IPS DF 4.7 (cell line): Measurements from ENCODE around the gene NDUFV3.
"Not testable (repeated sequence)": the region's sequence is repeated elsewhere in the genome, so short reads cannot be mapped to it uniquely, and the experiment has no call there.

ENCODE experiments used
- DNase-seq: peaks from one replicate; pipeline ENCODE4 v3.0.0-alpha.2; 2013; ENCODE audit warnings: low spot score; ENCODE audit errors: extremely low read depth

Gene NDUFV3

GRCh38 chr21:42892931-42893755, at the start of gene NDUFV3:
Gene NDUFV3, plus strand, starts transcription at chr21:42893309. Its CDS starts 25 bp downstream, at chr21:42893334.
- DNase-seq = peak; percentile 89

DNA sequence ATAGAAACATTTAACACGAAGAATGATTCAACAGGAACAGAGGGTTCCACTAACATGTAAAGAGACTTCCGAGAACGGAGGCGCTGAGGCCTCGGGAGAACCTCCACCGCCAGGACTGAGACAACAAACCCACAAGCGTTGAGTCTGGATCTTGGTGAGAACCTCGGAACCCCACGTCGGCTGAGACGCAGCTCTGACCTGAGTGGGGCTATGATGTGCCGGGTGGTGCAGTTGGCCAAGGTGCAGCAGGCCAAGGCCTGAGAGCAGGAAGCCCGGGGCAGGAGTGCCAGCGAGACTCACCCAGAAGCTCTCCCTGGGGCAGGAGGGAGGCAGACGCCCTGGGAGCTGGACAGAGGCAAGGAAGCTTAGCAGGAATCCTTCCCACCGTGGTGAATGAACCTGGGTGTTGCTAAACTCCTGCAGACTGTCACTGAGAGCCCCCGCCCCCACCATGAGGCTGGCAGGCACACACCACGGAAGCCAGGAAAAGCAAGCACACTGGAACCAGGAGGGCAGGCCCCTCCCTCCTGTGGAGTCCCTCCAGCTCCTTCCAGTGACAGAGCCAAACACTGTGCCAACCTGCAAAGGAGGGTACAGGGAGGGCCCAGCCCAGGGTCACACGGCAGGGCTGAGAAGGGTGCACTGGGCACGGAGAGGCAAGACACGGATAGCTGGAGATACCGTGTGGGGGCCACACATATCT, 48.5 kb upstream of the NDUFV3 start:
- no peak for DNase-seq

- no peak for DNase-seq
Measured at GRCh38 chr21:42845296-42845965, 47.7 kb upstream of the NDUFV3 start.

DNA sequence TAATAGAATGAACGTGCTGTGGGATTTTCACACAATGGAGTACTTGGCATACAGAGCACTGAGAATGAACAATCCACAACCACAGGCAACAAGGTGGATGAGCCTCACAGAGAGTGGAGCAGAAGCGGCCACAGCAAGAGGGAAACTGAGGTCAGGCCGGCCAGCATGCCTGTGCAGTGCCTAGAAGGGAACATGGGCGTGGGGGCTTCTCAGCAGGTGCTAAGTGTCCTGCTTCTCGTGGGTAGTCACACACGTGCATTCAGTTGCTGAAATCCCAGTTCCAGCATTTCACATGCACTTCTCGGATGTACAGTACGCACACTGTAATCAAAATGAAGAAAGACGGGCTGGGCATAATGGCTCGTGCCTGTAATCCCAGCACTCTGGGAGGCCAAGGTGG, 46.9 kb upstream of the NDUFV3 start:
- no peak for DNase-seq

DNA sequence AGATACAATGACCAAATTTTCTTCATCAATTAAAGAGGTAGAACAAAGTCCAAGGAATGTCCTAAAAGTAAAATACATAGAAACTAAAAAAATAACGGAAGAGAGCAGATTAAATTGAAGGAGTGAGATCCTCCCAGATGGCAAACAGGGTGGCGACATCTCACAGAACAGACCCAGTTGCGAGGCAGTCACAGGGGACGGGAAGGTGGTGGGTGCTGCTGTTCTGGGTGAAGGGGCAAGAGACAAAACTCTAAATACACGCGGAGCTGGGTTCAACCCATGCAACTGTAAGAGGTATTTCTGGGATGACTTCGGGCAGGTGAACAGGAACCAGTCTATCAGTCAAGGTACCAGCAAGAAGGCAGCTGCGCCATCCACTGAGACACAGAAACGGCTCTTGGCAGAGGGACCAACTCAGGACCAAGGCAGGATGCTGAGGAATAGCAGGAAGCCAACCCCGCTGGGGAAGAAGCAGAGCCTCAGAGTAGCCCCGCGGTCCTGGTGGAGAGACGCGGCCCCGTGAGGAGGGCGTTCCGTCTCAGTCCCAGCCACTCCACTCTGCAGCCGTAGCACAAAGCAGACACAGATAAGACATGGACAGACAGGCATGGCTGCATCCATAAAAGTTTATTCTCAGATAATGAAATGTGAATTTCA, 45.9 kb upstream of the NDUFV3 start:
- no peak for DNase-seq

- DNase-seq = no peak
Measured at GRCh38 chr21:42847726-42848125, 45.4 kb upstream of the NDUFV3 start.

DNA sequence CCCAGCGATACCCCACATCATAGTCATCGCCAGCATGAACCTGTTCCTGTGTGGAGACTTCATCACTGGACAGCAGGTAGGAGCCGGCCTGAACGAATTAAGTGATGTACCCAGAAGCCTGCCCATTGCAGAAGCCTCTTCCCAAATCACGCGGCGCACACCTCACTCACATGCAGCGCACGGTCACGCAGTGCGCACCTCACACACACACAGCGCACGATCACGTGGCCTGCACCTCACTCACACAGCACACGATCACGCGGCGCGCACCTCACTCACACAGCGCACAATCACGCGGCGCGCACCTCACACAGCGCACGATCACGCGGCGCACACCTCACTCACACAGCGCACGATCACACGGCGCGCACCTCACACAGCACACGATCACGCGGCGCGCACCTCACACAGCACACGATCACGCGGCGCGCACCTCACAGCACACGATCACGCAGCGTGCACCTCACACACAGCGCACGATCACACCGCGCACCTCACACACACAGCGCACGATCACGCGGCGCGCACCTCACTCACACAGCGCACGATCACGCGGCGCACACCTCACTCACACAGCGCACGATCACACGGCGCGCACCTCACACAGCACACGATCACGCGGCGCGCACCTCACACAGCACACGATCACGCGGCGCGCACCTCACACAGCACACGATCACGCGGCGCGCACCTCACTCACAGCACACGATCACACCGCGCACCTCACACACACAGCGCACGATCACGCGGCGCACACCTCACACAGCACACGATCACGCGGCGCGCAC, 44.8 kb upstream of the NDUFV3 start:
- not testable (repeated sequence) for DNase-seq

GRCh38 chr21:42848932-42849758, 44.0 kb upstream of the NDUFV3 start:
- DNase-seq = no peak

GRCh38 chr21:42849759-42850412, 43.2 kb upstream of the NDUFV3 start:
- no peak for DNase-seq

DNA sequence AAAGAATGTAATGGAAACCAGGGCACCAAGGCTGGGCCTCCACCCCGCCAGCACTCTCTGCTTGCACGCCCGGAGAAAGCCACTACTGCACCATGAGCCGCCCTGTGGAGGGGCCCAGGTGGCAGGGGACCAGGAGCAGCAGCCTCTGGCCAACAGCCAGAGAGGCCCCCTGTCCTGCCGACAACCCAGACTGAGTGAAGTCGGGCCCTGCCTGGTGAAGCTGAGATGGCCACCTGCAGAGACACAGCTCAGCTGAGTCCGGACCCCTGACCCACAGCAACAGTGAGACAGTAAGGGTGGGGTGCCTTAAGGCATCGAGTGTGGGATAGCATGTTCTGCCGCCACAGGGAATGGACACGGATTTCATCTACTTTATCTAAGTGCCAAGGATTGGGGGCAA, 42.6 kb upstream of the NDUFV3 start:
- no peak for DNase-seq

- no peak for DNase-seq
Measured at GRCh38 chr21:42850866-42851391, 42.2 kb upstream of the NDUFV3 start.

- no peak for DNase-seq
Measured at GRCh38 chr21:42851812-42852665, 41.1 kb upstream of the NDUFV3 start.

- no peak for DNase-seq
Measured at GRCh38 chr21:42852925-42853570, 40.1 kb upstream of the NDUFV3 start.

GRCh38 chr21:42853621-42854020, 39.5 kb upstream of the NDUFV3 start:
- DNase-seq = no peak

DNA sequence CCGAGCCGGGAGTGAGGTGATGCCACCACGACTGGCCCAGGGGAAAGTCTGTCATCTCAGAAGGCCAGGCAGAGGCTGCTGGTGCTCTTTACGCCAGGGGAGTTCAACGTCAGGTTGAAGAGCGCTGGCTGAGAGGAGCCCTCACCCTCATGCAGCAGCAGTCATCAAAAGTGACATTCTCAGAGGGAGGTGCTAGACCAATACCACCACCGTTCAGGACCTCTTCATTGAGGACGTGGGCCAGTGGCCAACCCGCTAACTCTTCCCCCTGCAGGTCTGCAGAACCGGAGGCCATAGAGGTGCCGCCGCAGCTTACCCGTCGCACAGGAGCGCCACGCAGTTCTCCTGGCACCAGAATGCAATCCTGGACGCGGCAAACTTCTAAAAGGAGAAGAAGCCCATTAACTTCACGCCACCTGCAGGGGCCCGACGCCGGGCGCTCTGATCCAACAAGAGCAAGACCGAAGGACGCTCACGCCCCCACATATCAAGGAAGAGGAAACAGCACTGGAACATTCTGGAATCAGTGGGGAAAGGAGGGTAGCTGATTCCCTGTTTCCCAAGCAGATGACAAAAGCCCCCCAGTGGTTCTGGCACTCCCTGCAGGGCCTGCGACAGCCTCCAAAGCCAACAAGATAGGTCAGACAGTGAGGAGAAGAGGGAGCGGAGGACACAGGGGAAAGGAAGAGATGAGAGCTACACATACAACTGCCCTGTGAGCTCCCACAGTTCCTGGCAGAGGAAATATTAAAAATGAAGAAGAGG, 38.7 kb upstream of the NDUFV3 start:
- DNase-seq = no peak

GRCh38 chr21:42855171-42855936, 37.8 kb upstream of the NDUFV3 start:
- no peak for DNase-seq
